Loucy (cell line): ENCODE results near the gene TMEM158.

Experiments
- CTCF ChIP-seq: fragments of 200-600 bp; sonication (generic); conservative IDR thresholded peaks from 2 replicates; pipeline ENCODE4 v1.5.1; 2014; ENCODE audit warnings: mild to moderate bottlenecking, antibody characterized with exemption, low read length
- EZH2phosphoT487 ChIP-seq: fragments of 200-600 bp; IDR thresholded peaks from 2 replicates; pipeline ENCODE4 v1.6.1; 2018; ENCODE audit warnings: antibody characterized with exemption, mild to moderate bottlenecking, moderate library complexity, borderline replicate concordance

- no peak for TF ChIP-seq CTCF
- no peak for TF ChIP-seq EZH2phosphoT487
Observed at GRCh38 chr3:45258317-45258716, 32.2 kb upstream of the TMEM158 start.
